GM18519 (cell line): ENCODE results near the gene NSUN3.
"Not testable (repeated sequence)": the region's sequence is repeated elsewhere in the genome, so short reads cannot be mapped to it uniquely, and the experiment has no call there.

Experiments used
- ATAC-seq: cut with Tn5 transposase; IDR thresholded peaks from one replicate; pipeline ENCODE4 v1.9.1; 2021; ENCODE audit warnings: mild to moderate bottlenecking, moderate library complexity; ENCODE audit not compliant: unreplicated experiment, low FRiP score

The NSUN3 gene

DNA sequence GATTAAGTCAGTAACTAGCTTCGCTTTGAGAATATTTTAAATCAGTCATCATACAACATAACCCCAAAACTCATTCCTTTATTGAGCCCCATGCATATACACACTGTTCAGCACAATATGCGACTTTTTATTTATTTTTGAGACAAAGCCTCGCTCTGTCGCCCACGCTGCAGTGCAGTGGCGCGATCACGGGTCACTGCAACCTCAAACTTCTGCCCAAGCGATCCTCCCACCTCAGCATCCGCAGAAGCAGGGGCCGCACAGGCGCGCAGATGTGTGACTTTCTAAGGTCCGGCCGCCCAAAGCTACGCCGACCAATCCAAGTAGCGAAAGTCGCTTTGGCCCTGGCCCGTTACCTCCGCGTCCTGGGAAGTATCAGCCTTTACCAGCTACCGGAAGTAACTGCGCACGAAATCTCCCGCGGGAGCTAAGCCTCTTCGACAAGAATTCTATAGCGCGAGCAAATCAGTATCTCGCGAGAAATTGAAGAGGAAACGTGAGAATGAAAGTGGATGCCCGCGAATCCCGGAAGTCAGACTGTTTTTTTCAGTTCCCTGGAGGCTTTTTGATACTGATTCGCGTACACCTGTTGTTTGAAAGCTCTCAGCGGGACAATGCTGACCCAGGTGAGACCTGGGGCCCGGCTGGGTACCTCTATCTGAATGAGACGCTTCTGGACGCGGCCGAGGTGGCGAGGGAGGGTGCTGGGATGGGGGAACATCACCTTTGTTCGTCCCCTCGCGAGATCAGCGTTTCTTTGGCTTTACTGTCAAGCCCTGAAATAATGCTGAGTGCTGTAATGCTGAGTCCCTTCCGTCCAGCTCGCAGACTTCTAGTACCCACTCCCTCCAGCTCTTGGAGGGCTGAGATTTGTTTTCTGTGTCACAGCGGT lies at the start of gene NSUN3, which contains the start of gene DHFR2:
NSUN3 (plus strand) TSS at position 549 of the 892 bp plus-strand sequence; CDS start at position 615, 66 bp downstream.
DHFR2 (minus strand) TSS at position 404 of the 892 bp plus-strand sequence. CDS start 1,405 bp downstream, outside the sequence.
- ATAC-seq: peak; percentile 88

DNA sequence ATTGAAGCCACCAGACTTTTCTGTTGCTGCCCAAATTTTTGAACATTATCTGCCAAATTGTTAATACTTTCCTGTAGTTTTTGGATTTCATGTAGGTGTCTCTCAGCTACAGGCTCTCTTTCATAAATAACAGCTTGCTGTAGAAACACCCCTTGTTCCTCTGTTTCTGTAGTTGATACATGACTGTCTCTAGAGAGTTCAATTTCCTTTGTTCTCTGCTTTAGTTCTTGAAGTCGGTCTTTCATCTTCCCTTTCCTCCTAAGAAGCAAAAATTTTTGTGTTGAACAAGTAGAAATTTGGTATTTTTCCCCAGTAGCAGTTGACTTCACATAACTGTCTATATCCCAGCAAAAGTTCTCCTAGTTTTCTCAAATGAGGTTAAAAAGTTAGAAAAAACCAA lies 47.8 kb upstream of the NSUN3 start:
- ATAC-seq: no peak

DNA sequence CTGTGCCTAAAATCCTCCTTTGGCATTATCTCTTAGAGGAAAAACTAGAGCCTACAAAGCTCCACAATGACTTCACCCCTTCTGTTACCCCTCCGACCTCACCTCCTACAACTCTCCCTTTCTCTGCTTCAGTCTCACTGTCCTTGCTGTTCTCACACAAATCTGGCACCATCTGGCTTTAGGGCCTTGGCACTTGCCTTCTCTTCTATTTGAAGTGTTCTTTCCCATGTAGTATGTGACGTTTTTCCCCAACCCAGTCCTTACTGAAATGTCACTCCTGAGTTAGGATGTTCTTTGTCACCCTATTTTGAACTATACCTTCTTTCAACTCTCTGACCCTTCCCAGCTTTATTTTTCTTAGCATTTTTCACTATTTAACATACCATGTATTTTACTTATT lies 43.2 kb upstream of the NSUN3 start:
- no peak for ATAC-seq

DNA sequence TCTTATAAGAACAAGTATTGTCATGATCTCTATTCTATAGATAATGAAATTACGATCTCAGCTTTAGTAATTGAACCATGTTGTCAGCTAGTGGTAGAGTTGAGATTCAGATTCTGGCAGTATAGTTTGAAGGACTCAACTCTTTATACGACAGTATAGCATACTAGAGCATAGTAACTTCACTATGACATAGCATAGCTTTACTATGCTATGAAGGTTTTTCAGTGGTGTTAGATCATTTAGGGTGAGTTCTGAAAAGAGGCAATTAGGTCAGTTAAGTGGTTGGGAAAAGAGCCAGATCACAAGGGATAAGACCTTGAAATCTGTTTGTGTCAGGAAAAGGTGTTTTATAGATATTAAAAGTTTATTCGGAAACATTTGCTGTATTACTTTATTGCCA lies 42.6 kb upstream of the NSUN3 start:
- no peak for ATAC-seq

GRCh38 chr3:94024385-94024784 lies 38.5 kb upstream of the NSUN3 start:
- no peak for ATAC-seq

DNA sequence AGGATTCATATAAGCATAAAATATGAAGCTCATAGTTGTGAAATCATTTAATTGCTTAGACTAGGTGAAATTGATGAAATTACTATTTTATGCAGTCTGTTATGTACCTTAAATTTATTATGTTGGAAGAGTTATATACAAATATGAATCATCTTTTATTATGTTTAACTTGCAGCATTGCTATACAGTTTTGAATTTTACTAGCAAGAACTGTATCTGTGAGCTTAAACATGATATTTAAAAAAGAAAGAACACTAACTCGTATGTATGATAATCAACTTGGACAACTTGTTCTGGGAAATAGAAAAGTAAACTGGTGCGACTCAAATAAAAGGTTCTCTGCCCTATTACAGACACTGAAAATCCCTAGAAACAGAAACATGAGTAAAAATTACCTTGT lies 36.2 kb upstream of the NSUN3 start:
- ATAC-seq: no peak

DNA sequence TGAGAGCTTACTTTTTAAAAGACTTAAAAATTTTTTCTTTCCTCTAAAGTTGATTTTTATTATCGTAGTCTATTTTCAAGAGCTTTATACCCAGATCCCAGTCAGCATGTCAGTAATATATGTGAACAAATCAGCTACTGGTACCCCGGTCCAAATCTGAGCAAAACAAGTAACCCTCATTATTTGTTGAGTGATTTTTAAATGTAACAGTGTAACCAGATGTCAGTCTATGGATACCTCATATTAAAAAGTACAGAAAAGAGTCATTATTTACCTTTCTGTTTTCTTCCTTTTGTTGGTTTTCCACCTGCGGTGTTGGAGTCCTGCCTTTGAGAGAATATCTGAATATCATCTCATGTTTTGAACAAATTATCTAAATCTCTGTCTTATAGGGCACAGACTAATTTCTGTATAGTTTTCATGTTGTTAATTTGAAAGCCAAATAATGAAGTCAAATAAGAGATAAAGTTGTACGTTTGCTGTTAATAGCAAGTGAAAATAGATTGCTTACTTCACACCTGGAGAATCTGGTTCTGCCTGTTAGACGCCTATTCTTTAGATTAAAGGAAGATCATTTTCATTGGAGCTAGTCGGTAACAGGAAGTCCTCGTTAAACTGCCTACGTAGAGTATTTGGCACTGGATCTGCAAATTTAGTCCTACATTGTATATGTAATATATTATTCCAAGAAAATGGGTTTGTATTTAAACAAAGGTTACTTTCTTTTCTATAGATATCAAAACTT lies 34.6 kb upstream of the NSUN3 start, which contains the start of gene STX19:
STX19 (minus strand) TSS at position 505 of the 745 bp plus-strand sequence. CDS start 13,328 bp downstream, outside the sequence.
- no peak for ATAC-seq

GRCh38 chr3:94036909-94037507 lies 25.9 kb upstream of the NSUN3 start:
- peak; percentile 85 for ATAC-seq

DNA sequence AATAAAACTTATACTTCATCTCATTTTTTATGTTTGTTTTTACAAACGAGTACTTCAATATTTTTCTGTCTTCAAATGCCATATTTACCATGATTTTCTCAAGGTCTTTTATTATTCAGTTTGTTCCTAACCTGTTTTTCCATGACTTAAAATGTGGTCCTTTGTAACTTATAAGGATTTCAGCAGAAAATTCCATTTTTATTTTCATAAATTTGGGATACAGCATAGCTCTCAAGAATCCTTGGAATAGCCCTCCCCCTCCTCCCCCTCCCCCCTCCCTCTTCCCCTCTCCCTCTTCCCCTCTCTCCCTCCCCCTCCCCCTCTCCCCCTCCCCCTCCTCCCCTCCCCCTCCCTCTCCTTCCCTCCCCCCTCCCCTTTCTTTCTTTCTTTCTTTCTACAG lies 19.6 kb upstream of the NSUN3 start:
- no peak for ATAC-seq

- not testable (repeated sequence) for ATAC-seq
These were observed 18.5 kb upstream of the NSUN3 start for GRCh38 chr3:94044100-94044936.

GRCh38 chr3:94046533-94046932 lies 16.3 kb upstream of the NSUN3 start:
- no peak for ATAC-seq

GRCh38 chr3:94049267-94049666 lies 13.6 kb upstream of the NSUN3 start:
- no peak for ATAC-seq

DNA sequence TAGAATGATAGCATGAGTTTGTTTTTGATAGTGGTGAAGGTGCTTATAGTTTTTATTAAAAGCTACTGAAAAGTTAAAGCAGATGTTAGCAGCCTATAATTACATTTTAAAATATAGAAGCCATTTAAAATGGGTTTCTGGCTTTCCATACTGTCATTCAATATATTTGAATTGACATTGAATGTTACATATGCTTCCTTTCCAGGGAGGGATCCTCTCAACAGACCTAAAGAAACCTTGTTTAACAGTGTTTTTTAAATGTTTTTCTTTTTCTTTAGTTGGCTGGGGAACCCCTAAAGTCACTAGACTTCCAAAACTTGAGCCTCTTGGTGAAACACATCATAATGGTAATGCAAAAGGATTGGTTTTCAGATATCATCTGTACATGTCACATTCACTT lies 12.3 kb upstream of the NSUN3 start:
- no peak for ATAC-seq

- no peak for ATAC-seq
These were observed 1.6 kb upstream of the NSUN3 start for GRCh38 chr3:94061297-94061696.

- no peak for ATAC-seq
These were observed 747 bp downstream of the NSUN3 start for GRCh38 chr3:94063496-94064119.

- no peak for ATAC-seq
These were observed 1.5 kb downstream of the NSUN3 start for GRCh38 chr3:94064243-94064860.

- no peak for ATAC-seq
These were observed 2.3 kb downstream of the NSUN3 start for GRCh38 chr3:94065122-94065521.

DNA sequence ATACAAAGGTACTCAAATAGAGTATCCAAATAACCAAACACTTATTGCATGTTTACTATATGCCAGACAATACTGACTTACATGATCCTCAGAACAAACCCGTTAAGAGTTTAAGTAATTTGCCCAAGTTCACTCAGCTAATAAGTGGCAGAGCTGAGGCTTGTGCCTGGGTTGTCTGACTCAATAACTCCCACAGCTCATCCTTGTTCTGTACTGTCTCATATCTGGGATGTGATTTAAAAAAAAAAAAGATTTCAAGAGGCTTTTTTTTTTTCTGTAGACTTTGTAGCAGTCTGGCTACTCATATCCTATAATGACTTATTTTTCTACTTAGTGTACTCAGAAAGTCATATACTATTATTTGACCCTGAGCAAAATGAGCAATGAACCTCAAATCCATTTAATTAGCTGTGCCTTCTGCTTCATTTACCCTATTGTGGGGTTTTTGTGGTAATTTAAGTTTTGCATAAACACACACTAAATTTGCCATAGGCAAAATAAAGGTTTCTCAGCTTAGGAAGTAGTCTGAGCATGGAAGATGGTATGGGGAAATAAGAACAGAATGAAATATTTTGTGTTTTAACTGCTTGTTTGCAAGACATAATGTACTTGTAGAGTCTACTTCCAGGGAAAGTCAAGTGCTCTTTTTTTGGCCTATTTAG lies 3.1 kb downstream of the NSUN3 start:
- no peak for ATAC-seq
